ENCODE data around the gene CGB2. TPM values are rescaled to one million over a fixed set of nuclear protein-coding genes. Genes with fewer than 3 reads are reported as not detected.

CGB2 gene
- total and polyA plus RNA-seq, 8 donors: not detected

DNA sequence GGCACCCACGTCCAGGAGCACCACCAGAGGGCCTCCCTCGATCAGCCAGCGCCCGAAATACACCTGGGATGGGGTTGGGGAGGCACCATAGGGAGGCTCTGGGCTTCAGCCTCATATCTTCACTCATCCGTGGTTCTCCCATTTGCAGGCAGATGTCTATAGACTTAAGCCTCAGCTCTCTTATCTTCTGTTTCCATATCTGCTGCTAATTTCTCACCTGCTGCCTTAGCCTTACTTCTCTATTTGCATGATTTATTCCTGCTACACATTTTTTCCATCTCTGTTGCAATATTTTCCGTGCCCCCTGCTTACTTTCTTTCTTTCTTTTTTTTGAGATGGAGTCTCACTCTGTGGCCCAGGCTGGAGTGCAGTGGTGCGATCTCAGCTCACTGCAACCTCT is 44.4 kb upstream of the CGB2 start:
- no peak for DNase-seq
- no peak overlapping the region for H3K27ac ChIP-seq
- no peaks in the 10 kb centered on the region for H3K9me3 ChIP-seq
- 80 to 81% methylated on average over 7 of the region's 7 CpGs for WGBS, 2 donors
- peaks cover 0 to 7% (median 0%) of the 10 kb centered on the region in 3 donors for H3K4me1 ChIP-seq
- TF ChIP-seq, protein P1, sequence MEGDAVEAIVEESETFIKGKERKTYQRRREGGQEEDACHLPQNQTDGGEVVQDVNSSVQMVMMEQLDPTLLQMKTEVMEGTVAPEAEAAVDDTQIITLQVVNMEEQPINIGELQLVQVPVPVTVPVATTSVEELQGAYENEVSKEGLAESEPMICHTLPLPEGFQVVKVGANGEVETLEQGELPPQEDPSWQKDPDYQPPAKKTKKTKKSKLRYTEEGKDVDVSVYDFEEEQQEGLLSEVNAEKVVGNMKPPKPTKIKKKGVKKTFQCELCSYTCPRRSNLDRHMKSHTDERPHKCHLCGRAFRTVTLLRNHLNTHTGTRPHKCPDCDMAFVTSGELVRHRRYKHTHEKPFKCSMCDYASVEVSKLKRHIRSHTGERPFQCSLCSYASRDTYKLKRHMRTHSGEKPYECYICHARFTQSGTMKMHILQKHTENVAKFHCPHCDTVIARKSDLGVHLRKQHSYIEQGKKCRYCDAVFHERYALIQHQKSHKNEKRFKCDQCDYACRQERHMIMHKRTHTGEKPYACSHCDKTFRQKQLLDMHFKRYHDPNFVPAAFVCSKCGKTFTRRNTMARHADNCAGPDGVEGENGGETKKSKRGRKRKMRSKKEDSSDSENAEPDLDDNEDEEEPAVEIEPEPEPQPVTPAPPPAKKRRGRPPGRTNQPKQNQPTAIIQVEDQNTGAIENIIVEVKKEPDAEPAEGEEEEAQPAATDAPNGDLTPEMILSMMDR (IDR thresholded peaks at IDR 0.05): no peak
- ATAC-seq: no peak
- H3K36me3 ChIP-seq: peaks cover 0 to 8% (median 0%) of the 10 kb centered on the region in 3 donors
- H3K27me3 ChIP-seq: no peaks in the 10 kb centered on the region
- intact Hi-C loops (cut with DNase I): no loop called here
- no peak for FAIRE-seq
- H3K4me3 ChIP-seq: no peak overlapping the region

DNA sequence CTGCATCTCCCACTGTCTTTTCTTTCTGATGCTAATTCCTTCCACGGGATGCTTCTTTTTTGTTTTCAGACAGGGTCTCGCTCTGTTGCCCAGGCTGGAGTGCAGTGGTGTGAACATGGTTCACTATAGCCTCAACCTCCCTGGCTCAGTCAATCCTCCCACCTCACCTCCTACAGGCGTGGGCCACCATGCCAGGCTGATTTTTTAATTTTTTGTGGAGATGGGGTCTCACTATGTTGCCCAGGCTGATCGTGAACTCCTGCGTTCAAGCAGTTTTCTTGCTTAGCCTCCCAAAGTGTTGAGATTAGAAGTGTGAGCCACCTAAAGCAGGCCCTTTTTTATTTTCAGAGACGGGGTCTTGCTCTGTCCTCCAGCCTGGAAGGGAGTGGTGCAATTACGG is 43.4 kb upstream of the CGB2 start:
- Histone ChIP-seq H3K4me3 (no peak overlapping the region), H3K27me3 (no peaks in the 10 kb centered on the region), H3K36me3 (peaks cover 0 to 8% (median 0%) of the 10 kb centered on the region in 3 donors), H3K27ac (no peak overlapping the region), H3K9me3 (no peaks in the 10 kb centered on the region), H3K4me1 (peaks cover 0 to 7% (median 0%) of the 10 kb centered on the region in 3 donors)
- ATAC-seq: no peak
- FAIRE-seq: no peak
- TF ChIP-seq, protein P1 (IDR thresholded peaks at IDR 0.05): no peak
- 93 to 97% methylated on average over 7 of the region's 7 CpGs for WGBS, 2 donors
- no peak for DNase-seq
- intact Hi-C loops (cut with DNase I): no loop called here

DNA sequence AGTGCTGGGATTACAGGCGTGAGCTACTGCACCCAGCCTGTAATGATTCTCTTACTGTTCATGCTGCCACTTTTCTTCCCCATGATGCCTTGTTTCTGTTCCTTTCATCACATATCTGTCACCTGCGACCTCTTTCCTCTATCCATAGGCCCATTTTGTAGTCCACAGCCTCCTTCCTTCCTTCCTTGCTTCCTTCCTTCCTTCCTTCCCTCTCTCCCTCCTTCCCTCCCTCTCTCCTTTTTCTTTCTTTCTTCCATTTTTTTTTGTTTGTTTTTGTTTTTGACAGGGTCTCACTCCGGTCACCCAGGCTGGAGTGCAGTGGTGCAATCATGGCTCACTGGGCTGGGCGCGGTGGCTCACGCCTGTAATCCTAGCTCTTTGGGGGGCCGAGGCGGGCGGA is 42.8 kb upstream of the CGB2 start:
- Histone ChIP-seq H3K4me3 (no peak overlapping the region), H3K36me3 (peaks cover 0 to 8% (median 0%) of the 10 kb centered on the region in 3 donors), H3K27me3 (no peaks in the 10 kb centered on the region), H3K9me3 (no peaks in the 10 kb centered on the region), H3K4me1 (peaks cover 0 to 7% (median 0%) of the 10 kb centered on the region in 3 donors), H3K27ac (no peak overlapping the region)
- 93 to 94% methylated on average over 9 of the region's 9 CpGs for WGBS, 2 donors
- ATAC-seq (no peak), FAIRE-seq (no peak), DNase-seq (no peak)
- intact Hi-C loops (cut with DNase I): no loop called here
- TF ChIP-seq, protein P1 (IDR thresholded peaks at IDR 0.05): no peak

DNA sequence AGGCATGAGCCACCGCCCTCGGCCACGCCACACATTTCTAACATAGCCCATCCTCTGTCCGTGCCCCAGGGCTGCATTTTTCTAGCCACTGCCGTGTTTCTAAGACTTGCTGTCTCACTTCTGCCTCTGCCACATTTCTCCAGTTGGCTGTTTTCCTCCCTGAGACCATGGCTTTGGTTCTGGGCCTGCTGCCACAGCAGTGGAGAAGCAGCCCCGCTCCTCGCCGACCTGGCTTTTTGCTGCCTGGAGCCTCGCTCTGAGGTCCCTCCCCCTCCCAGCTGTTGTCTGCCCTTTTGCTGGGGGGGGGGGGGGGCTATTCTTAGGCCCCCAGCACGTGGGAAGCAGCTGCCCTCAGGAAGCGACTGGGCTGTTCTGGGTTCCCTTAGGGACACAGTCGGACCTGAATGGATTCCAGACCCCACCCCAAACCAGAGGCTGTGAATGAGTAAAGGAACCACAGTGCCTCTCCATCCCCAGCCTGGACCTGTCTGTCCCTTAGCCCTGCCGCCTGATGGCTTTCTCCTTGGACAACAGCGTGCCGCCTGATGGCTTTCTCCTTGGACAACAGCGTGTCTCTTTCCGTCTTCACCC is 41.9 kb upstream of the CGB2 start:
- ATAC-seq (no peak), DNase-seq (no peak), FAIRE-seq (no peak)
- intact Hi-C loops (cut with DNase I): no loop called here
- TF ChIP-seq, protein P1 (IDR thresholded peaks at IDR 0.05): no peak
- no peaks in the 10 kb centered on the region for H3K9me3 ChIP-seq
- H3K27me3 ChIP-seq: no peaks in the 10 kb centered on the region
- H3K27ac ChIP-seq: no peak overlapping the region
- H3K4me1 ChIP-seq: peaks cover 5 to 14% (median 6%) of the 10 kb centered on the region in 3 donors
- H3K4me3 ChIP-seq: no peak overlapping the region
- 82 to 88% methylated on average over 17 of the region's 17 CpGs for WGBS, 2 donors
- peaks cover 0 to 5% (median 0%) of the 10 kb centered on the region in 3 donors for H3K36me3 ChIP-seq

DNA sequence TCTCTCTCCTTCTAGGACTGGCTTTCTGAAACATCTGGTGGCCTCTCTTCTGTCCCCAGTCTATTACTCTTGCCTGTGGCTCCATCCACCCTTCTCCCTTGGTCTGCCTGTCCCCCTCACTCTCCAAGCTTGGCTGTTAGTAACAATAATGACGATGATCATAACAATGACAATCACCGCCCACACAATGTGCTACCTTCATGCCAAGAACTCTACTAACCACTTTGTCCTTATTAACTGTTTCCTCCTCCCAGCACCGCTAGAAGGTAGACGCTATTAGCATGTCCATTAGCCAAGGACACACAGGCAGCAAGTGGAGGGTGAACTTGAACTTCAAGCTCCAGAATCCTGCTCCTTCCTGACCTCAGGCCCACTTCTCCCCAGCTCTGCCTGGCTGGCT is 41.3 kb upstream of the CGB2 start:
- H3K27ac ChIP-seq: no peak overlapping the region
- intact Hi-C loops (cut with DNase I): no loop called here

More for the DNA sequence above, 41.3 kb upstream of the CGB2 start:
- H3K27me3 ChIP-seq: no peaks in the 10 kb centered on the region
- no peak for DNase-seq
- peaks cover 5 to 15% (median 6%) of the 10 kb centered on the region in 3 donors for H3K4me1 ChIP-seq
- no peaks in the 10 kb centered on the region for H3K9me3 ChIP-seq
- WGBS, 2 donors: 80 to 83% methylated on average over 4 of the region's 4 CpGs
- TF ChIP-seq, protein P1 (IDR thresholded peaks at IDR 0.05): no peak
- H3K4me3 ChIP-seq: no peak overlapping the region
- ATAC-seq: no peak
- no peaks in the 10 kb centered on the region for H3K36me3 ChIP-seq
- no peak for FAIRE-seq

Data from pancreas (tissue), 10 donors.